SK-N-SH treated with all-trans-retinoic acid at 6 μM for 48 hours (cell line): ENCODE measurements around the gene CRACR2A.

Experiments used
- ATAC-seq: fragments of 200-7000 bp; cut with Tn5 transposase; 3 replicates; pipeline ENCODE4 v1.9.1; 2020; ENCODE audit warnings: mild to moderate bottlenecking, moderate library complexity
- ARNTL ChIP-seq: fragments of 450-650 bp; formaldehyde crosslinking; IDR thresholded peaks from 2 replicates; pipeline ENCODE4 v1.5.0; 2020; ENCODE audit warnings: low read depth, mild to moderate bottlenecking, moderate library complexity, borderline replicate concordance
- BACH2 ChIP-seq: fragments of 250-450 bp; sonication (Bioruptor Pico); IDR thresholded peaks from 2 replicates; pipeline ENCODE4 v1.9.0; 2021; ENCODE audit warnings: mild to moderate bottlenecking, borderline replicate concordance
- CSDC2 ChIP-seq: fragments of 250-450 bp; sonication (Bioruptor Pico); IDR thresholded peaks from 2 replicates; pipeline ENCODE4 v1.5.0; 2020; ENCODE audit warnings: mild to moderate bottlenecking, moderate library complexity
- ESRRG ChIP-seq: fragments of 250-450 bp; sonication (Bioruptor Pico); IDR thresholded peaks from 2 replicates; pipeline ENCODE4 v1.6.1; 2021; ENCODE audit warnings: mild to moderate bottlenecking
- GLIS3 ChIP-seq: fragments of 250-450 bp; sonication (Bioruptor Pico); IDR thresholded peaks from 2 replicates; pipeline ENCODE4 v1.5.0; 2020; ENCODE audit warnings: mild to moderate bottlenecking, moderate library complexity
- ISL1 ChIP-seq: fragments of 250-450 bp; sonication (Bioruptor Pico); IDR thresholded peaks from 2 replicates; pipeline ENCODE4 v2.1.2; 2022; ENCODE audit warnings: mild to moderate bottlenecking, moderate library complexity
- OSR1 ChIP-seq: fragments of 250-450 bp; sonication (Bioruptor Pico); IDR thresholded peaks from 2 replicates; pipeline ENCODE4 v1.8.0; 2022; ENCODE audit warnings: moderate library complexity, mild to moderate bottlenecking, inconsistent platforms
- POU6F1 ChIP-seq: fragments of 250-450 bp; sonication (Bioruptor Pico); IDR thresholded peaks from 2 replicates; pipeline ENCODE4 v1.8.0; 2021; ENCODE audit warnings: low read depth, mild to moderate bottlenecking, moderate library complexity, borderline replicate concordance
- RARB ChIP-seq: fragments of 250-450 bp; sonication (Bioruptor Pico); IDR thresholded peaks from 2 replicates; pipeline ENCODE4 v1.8.0; 2021; ENCODE audit warnings: mild to moderate bottlenecking, moderate library complexity
- SNAI2 ChIP-seq: fragments of 250-450 bp; sonication (Bioruptor Pico); IDR thresholded peaks from 2 replicates; pipeline ENCODE4 v1.5.0; 2020; ENCODE audit warnings: mild to moderate bottlenecking, moderate library complexity
- TOX ChIP-seq: fragments of 250-450 bp; sonication (Bioruptor Pico); IDR thresholded peaks from 2 replicates; pipeline ENCODE4 v1.8.0; 2021; ENCODE audit warnings: mild to moderate bottlenecking, moderate library complexity, borderline replicate concordance
- ZC3H10 ChIP-seq: fragments of 250-450 bp; sonication (Bioruptor Pico); IDR thresholded peaks from 2 replicates; pipeline ENCODE4 v1.5.1; 2021; ENCODE audit warnings: mild to moderate bottlenecking, moderate library complexity
- ZFP30 ChIP-seq: fragments of 450-650 bp; formaldehyde crosslinking; IDR thresholded peaks from 2 replicates; pipeline ENCODE4 v1.5.0; 2022; ENCODE audit warnings: mild to moderate bottlenecking, moderate library complexity
- ZNF565 ChIP-seq: fragments of 450-650 bp; formaldehyde crosslinking; conservative IDR thresholded peaks from 2 replicates; pipeline ENCODE4 v1.5.0; 2020; ENCODE audit warnings: low read depth, mild to moderate bottlenecking, moderate library complexity
- ZNF70 ChIP-seq: fragments of 450-650 bp; formaldehyde crosslinking; IDR thresholded peaks from 2 replicates; pipeline ENCODE4 v1.5.0; 2020; ENCODE audit warnings: mild to moderate bottlenecking, moderate library complexity
- ZNF8 ChIP-seq: fragments of 450-650 bp; formaldehyde crosslinking; IDR thresholded peaks from 2 replicates; pipeline ENCODE4 v1.5.0; 2020; ENCODE audit warnings: mild to moderate bottlenecking, moderate library complexity
- TF ChIP-seq, protein P1 (sequence below): fragments of 250-450 bp; sonication (Bioruptor Pico); IDR thresholded peaks from 2 replicates; pipeline ENCODE4 v1.5.1; 2020; ENCODE audit warnings: low read depth, mild to moderate bottlenecking, moderate library complexity
- TF ChIP-seq, protein P2 (sequence below): fragments of 250-450 bp; sonication (Bioruptor Pico); IDR thresholded peaks from 2 replicates; pipeline ENCODE4 v1.5.0; 2020; ENCODE audit warnings: mild to moderate bottlenecking, moderate library complexity
- TF ChIP-seq, protein P3 (sequence below): fragments of 250-450 bp; sonication (Bioruptor Pico); IDR thresholded peaks from 2 replicates; pipeline ENCODE4 v1.8.0; 2020; ENCODE audit warnings: mild to moderate bottlenecking, moderate library complexity, borderline replicate concordance

The CRACR2A gene

GRCh38 chr12:3571724-3572123 lies 181.2 kb downstream of the CRACR2A start:
- ATAC-seq: no peak

GRCh38 chr12:3571323-3571722 lies 181.6 kb downstream of the CRACR2A start:
- no peak for TF ChIP-seq ZNF565 (CRISPR knock-in tag)
- TF ChIP-seq POU6F1: no peak
- no peak for TF ChIP-seq ZNF8 (CRISPR knock-in tag)
- no peak for TF ChIP-seq RARB
- TF ChIP-seq ISL1 (CRISPR knock-in tag): no peak
- TF ChIP-seq ZC3H10: no peak
- no peak for TF ChIP-seq BACH2 (CRISPR knock-in tag)
- no peak for TF ChIP-seq ARNTL (CRISPR knock-in tag)
- TF ChIP-seq, protein P1, sequence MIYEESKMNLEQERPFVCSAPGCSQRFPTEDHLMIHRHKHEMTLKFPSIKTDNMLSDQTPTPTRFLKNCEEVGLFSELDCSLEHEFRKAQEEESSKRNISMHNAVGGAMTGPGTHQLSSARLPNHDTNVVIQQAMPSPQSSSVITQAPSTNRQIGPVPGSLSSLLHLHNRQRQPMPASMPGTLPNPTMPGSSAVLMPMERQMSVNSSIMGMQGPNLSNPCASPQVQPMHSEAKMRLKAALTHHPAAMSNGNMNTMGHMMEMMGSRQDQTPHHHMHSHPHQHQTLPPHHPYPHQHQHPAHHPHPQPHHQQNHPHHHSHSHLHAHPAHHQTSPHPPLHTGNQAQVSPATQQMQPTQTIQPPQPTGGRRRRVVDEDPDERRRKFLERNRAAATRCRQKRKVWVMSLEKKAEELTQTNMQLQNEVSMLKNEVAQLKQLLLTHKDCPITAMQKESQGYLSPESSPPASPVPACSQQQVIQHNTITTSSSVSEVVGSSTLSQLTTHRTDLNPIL (CRISPR knock-in tag): no peak
- no peak for TF ChIP-seq ZNF70
- TF ChIP-seq, all 23 proteins: peak for 0
- no peak for ATAC-seq

More at GRCh38 chr12:3571724-3572123, 181.2 kb downstream of the CRACR2A start:
- TF ChIP-seq TOX (CRISPR knock-in tag) (no peak), BACH2 (CRISPR knock-in tag) (no peak), OSR1 (CRISPR knock-in tag) (no peak), CSDC2 (CRISPR knock-in tag) (no peak), GLIS3 (CRISPR knock-in tag) (no peak), ZFP30 (CRISPR knock-in tag) (no peak), ISL1 (CRISPR knock-in tag) (no peak), ZNF70 (no peak), POU6F1 (no peak), ZNF8 (CRISPR knock-in tag) (no peak), ZNF565 (CRISPR knock-in tag) (no peak), SNAI2 (CRISPR knock-in tag) (no peak), ESRRG (CRISPR knock-in tag) (no peak)
- TF ChIP-seq, protein P2, sequence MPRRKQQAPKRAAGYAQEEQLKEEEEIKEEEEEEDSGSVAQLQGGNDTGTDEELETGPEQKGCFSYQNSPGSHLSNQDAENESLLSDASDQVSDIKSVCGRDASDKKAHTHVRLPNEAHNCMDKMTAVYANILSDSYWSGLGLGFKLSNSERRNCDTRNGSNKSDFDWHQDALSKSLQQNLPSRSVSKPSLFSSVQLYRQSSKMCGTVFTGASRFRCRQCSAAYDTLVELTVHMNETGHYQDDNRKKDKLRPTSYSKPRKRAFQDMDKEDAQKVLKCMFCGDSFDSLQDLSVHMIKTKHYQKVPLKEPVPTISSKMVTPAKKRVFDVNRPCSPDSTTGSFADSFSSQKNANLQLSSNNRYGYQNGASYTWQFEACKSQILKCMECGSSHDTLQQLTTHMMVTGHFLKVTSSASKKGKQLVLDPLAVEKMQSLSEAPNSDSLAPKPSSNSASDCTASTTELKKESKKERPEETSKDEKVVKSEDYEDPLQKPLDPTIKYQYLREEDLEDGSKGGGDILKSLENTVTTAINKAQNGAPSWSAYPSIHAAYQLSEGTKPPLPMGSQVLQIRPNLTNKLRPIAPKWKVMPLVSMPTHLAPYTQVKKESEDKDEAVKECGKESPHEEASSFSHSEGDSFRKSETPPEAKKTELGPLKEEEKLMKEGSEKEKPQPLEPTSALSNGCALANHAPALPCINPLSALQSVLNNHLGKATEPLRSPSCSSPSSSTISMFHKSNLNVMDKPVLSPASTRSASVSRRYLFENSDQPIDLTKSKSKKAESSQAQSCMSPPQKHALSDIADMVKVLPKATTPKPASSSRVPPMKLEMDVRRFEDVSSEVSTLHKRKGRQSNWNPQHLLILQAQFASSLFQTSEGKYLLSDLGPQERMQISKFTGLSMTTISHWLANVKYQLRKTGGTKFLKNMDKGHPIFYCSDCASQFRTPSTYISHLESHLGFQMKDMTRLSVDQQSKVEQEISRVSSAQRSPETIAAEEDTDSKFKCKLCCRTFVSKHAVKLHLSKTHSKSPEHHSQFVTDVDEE (CRISPR knock-in tag): no peak
- TF ChIP-seq, protein P3, sequence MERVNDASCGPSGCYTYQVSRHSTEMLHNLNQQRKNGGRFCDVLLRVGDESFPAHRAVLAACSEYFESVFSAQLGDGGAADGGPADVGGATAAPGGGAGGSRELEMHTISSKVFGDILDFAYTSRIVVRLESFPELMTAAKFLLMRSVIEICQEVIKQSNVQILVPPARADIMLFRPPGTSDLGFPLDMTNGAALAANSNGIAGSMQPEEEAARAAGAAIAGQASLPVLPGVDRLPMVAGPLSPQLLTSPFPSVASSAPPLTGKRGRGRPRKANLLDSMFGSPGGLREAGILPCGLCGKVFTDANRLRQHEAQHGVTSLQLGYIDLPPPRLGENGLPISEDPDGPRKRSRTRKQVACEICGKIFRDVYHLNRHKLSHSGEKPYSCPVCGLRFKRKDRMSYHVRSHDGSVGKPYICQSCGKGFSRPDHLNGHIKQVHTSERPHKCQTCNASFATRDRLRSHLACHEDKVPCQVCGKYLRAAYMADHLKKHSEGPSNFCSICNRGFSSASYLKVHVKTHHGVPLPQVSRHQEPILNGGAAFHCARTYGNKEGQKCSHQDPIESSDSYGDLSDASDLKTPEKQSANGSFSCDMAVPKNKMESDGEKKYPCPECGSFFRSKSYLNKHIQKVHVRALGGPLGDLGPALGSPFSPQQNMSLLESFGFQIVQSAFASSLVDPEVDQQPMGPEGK (CRISPR knock-in tag): no peak
- TF ChIP-seq, all 23 proteins: peak for 0

DNA sequence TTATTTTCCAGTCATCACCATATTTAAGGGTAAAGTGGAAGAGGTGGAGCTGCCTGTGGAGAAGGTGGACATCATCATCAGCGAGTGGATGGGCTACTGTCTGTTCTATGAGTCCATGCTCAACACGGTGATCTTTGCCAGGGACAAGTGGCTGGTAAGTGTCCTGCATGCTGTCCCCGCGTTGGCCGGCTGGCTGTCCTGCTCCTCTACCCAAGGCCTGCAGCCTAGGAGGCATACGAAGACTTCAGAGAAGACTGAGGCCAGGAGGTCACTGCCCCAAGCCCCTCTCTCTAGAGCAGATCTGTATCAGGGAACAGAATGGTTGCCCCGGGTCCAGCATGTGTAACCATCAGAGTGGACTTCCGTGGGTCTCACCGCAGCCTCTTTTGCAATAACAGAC lies 184.2 kb downstream of the CRACR2A start:
- TF ChIP-seq ZFP30 (CRISPR knock-in tag) (no peak), RARB (no peak), SNAI2 (CRISPR knock-in tag) (no peak), ARNTL (CRISPR knock-in tag) (no peak)
- TF ChIP-seq, protein P1 (CRISPR knock-in tag): no peak
- TF ChIP-seq, protein P3 (CRISPR knock-in tag): no peak
- no peak for ATAC-seq
